Chondrocyte (in vitro differentiated cells): ENCODE results near the gene AFAP1. TPM values are rescaled to one million over a fixed set of nuclear protein-coding genes. Genes with fewer than 3 reads are reported as not detected.
A peak's percentile ranks its signal among the peaks of the same experiment; 100 is the strongest.

Experiments
- DNase-seq: peaks from one replicate; pipeline ENCODE4 v3.0.0; 2021; ENCODE audit warnings: mixed read lengths, low spot score
- H3K27ac Mint-ChIP-seq: one replicate; pipeline ENCODE4 v1.8.0; 2021; ENCODE audit warnings: mild to moderate bottlenecking, moderate library complexity, mixed read lengths; ENCODE audit not compliant: unreplicated experiment
- H3K27me3 Mint-ChIP-seq: 2 replicates; pipeline ENCODE4 v1.8.0; 2021; ENCODE audit warnings: low read depth, mixed read lengths
- H3K36me3 Mint-ChIP-seq: 2 replicates; pipeline ENCODE4 v1.8.0; 2021; ENCODE audit warnings: low read depth, mixed read lengths
- H3K4me1 Mint-ChIP-seq: 2 replicates; pipeline ENCODE4 v1.8.0; 2021; ENCODE audit warnings: low read depth, mild to moderate bottlenecking, mixed read lengths
- H3K4me3 Mint-ChIP-seq: one replicate; pipeline ENCODE4 v1.8.0; 2021; ENCODE audit warnings: mild to moderate bottlenecking, moderate library complexity, mixed read lengths; ENCODE audit not compliant: unreplicated experiment
- H3K9me3 Mint-ChIP-seq: 2 replicates; pipeline ENCODE4 v1.8.0; 2021; ENCODE audit warnings: low read depth, mixed read lengths
- CTCF ChIP-seq: fragments of 200-600 bp; sonication (generic); IDR thresholded peaks from 2 replicates; pipeline ENCODE4 v1.5.0; 2021; ENCODE audit warnings: antibody characterized with exemption, mild to moderate bottlenecking, moderate library complexity
- total RNA-seq: library from RNA; stranded (reverse); gene quantifications from 3 replicates; pipeline ENCODE4 v1.2.1, GENCODE V29; 2021

Gene AFAP1
- total RNA-seq, 1 donor from 2014 or later: 118 TPM

GRCh38 chr4:7898385-7898784, 41.3 kb downstream of the AFAP1 start:
- no peaks in the 10 kb centered on the region for H3K9me3 Mint-ChIP-seq
- no peak overlapping the region for H3K4me3 Mint-ChIP-seq
- no peak for DNase-seq
- H3K27me3 Mint-ChIP-seq: no peaks in the 10 kb centered on the region
- TF ChIP-seq CTCF: no peak
- H3K36me3 Mint-ChIP-seq: peaks cover 2% of the 10 kb centered on the region
- peaks cover 77% of the 10 kb centered on the region for H3K4me1 Mint-ChIP-seq
- H3K27ac Mint-ChIP-seq: peak overlapping the region; percentile 46

- no peak for TF ChIP-seq CTCF
- Mint-ChIP-seq H3K4me3 (no peak overlapping the region), H3K27ac (peak overlapping the region; percentile 25)
These were observed 41.9 kb downstream of the AFAP1 start for GRCh38 chr4:7897811-7898210.

GRCh38 chr4:7894677-7895181, 44.9 kb downstream of the AFAP1 start:
- Mint-ChIP-seq H3K36me3 (peaks cover 2% of the 10 kb centered on the region), H3K4me3 (no peak overlapping the region), H3K27ac (peak overlapping the region; percentile 29), H3K27me3 (no peaks in the 10 kb centered on the region), H3K9me3 (no peaks in the 10 kb centered on the region), H3K4me1 (peaks cover 75% of the 10 kb centered on the region)
- DNase-seq: no peak
- no peak for TF ChIP-seq CTCF

More at GRCh38 chr4:7897811-7898210, 41.9 kb downstream of the AFAP1 start:
- Mint-ChIP-seq H3K4me1 (peaks cover 74% of the 10 kb centered on the region), H3K27me3 (no peaks in the 10 kb centered on the region), H3K9me3 (no peaks in the 10 kb centered on the region), H3K36me3 (peaks cover 2% of the 10 kb centered on the region)
- DNase-seq: no peak

GRCh38 chr4:7894098-7894676, 45.5 kb downstream of the AFAP1 start:
- Mint-ChIP-seq H3K4me3 (no peak overlapping the region), H3K4me1 (peaks cover 71% of the 10 kb centered on the region), H3K9me3 (no peaks in the 10 kb centered on the region), H3K27ac (peak overlapping the region; percentile 57), H3K27me3 (no peaks in the 10 kb centered on the region), H3K36me3 (peaks cover 2% of the 10 kb centered on the region)
- TF ChIP-seq CTCF: no peak
- no peak for DNase-seq

GRCh38 chr4:7893539-7893938, 46.1 kb downstream of the AFAP1 start:
- no peaks in the 10 kb centered on the region for H3K27me3 Mint-ChIP-seq
- peaks cover 2% of the 10 kb centered on the region for H3K36me3 Mint-ChIP-seq
- H3K9me3 Mint-ChIP-seq: peaks cover under 1% of the 10 kb centered on the region
- H3K4me3 Mint-ChIP-seq: no peak overlapping the region
- H3K4me1 Mint-ChIP-seq: peaks cover 69% of the 10 kb centered on the region
- DNase-seq: no peak
- TF ChIP-seq CTCF: no peak
- peak overlapping the region; percentile 5 for H3K27ac Mint-ChIP-seq
